Activated T-cell treated with anti-CD3 and anti-CD28 coated beads, Interleukin-2, amount 50 U/mL, for 72 hours (primary cell): ENCODE results near the gene BLOC1S2. TPM values are rescaled to one million over a fixed set of nuclear protein-coding genes. Genes with fewer than 3 reads are reported as not detected.

Experiments used
- ATAC-seq, 2 donors: fragments of 150-1000 bp; cut with Tn5 transposase; replicated peaks in 1 of 2; 2 replicates each; pipeline ENCODE4 v1.10.0; 2021; ENCODE audit warnings: moderate library complexity in 2 of 2, mild to moderate bottlenecking in 1 of 2
- DNase-seq, 2 donors: peaks; one replicate each; pipeline ENCODE4 v3.0.0; 2021 to 2022; ENCODE audit warnings: mixed read lengths in 1 of 2
- H3K27ac Mint-ChIP-seq: one replicate; pipeline ENCODE4 v1.8.0; 2022; ENCODE audit warnings: mild to moderate bottlenecking, moderate library complexity, mixed read lengths
- H3K27me3 Mint-ChIP-seq: one replicate; pipeline ENCODE4 v1.8.0; 2022; ENCODE audit warnings: low read depth, mixed read lengths
- H3K36me3 Mint-ChIP-seq, 2 donors: one replicate each; pipeline ENCODE4 v1.8.0; 2022; ENCODE audit warnings: mixed read lengths in 2 of 2, mild to moderate bottlenecking in 1 of 2; ENCODE audit not compliant: insufficient read depth in 2 of 2
- H3K4me1 Mint-ChIP-seq: one replicate; pipeline ENCODE4 v1.8.0; 2022; ENCODE audit warnings: low read depth, mixed read lengths
- H3K4me3 Mint-ChIP-seq, 2 donors: one replicate each; pipeline ENCODE4 v1.8.0; 2022; ENCODE audit warnings: mild to moderate bottlenecking in 2 of 2, mixed read lengths in 2 of 2, moderate library complexity in 2 of 2
- H3K9me3 Mint-ChIP-seq, 2 donors: one replicate each; pipeline ENCODE4 v1.8.0; 2022; ENCODE audit warnings: mixed read lengths in 2 of 2
- total RNA-seq, 2 donors: library from RNA; stranded (reverse); gene quantifications; one replicate each; pipeline ENCODE4 v1.2.3, GENCODE V29; 2022

The BLOC1S2 gene
- total RNA-seq = 100 to 1,000 TPM in 1 of 2 donors, 10 to 100 TPM in 1; 78.9 to 110 TPM

DNA sequence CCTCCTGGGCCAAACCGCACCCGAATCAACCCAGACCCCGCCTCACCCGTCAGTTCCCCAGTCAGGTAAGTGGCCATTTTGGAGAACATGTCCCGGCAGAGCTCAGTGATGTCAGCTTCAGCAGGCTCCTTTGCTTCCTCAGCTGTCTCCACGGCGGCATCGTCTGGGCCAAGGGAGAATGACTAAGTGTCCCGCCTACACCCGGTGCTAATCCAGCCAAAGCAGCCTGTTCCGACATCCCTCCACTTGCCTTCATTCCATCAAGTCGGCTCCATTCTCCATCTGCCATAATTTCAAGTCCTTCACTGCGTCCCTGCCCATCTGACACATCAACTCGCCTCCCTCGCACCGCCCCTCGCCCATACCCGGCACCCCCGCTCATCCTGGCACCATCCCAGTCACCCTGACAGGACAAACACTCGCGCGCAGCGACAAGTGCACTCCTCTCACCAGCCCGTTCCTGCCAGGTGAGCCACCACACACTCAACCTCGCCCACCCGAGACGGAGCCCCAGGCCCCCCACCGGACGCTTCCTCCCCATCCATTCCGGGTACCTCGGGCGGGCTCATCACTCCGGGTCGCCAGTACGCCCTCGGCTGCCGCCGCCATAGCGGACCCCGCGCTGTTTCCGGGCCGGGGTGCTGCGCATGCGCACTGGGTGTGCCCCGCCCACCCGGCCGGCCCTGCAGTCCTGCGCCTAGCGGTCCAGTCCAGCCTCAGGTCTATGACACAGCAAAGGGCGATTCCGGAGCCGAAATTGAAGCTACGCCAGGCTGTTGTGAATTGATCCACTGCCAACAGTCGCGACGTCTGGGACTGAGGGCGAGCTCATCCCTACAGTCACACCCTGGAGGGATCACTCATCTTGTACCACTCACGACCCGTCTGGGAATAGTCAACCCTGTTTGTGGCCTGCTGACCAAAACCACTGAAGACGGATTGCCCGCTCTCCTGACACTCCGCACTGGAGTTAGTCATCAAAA lies at the start of gene BLOC1S2:
BLOC1S2 (minus strand) TSS at position 630 of the 983 bp plus-strand sequence; CDS start at position 609, 21 bp downstream.
- H3K4me1 Mint-ChIP-seq = peaks cover 29% of the 10 kb centered on the region
- peak within 1 kb of the TSS; percentile 96 to 98 for H3K4me3 Mint-ChIP-seq
- no peaks in the 10 kb centered on the region for H3K9me3 Mint-ChIP-seq
- peak; percentile 92 for ATAC-seq
- no peaks in the 10 kb centered on the region for H3K27me3 Mint-ChIP-seq
- peaks cover 6 to 8% of the 10 kb centered on the region in 2 donors for H3K36me3 Mint-ChIP-seq
- peak; percentile 88 to 96 for DNase-seq
- H3K27ac Mint-ChIP-seq = peak within 1 kb of the TSS; percentile 98

DNA sequence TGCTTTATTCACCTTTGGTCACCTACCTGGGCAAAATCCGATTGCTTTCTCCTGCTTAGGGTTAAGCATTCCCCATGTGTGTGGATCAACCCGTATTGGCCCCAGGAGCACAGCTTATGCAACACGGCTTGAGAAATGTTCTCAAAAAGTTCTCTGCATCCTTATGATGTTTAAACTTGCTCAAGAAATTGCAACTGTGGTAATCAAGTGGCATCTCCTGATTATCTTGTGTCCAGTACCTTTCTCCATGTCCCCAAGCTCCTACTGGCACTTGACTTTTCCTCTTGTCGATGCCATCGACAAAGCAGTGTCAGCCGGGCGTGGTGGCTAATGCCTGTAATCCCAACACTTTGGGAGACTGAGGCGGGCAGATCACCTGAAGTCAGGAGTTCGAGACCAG lies 48.3 kb upstream of the BLOC1S2 start:
- no peaks in the 10 kb centered on the region for H3K36me3 Mint-ChIP-seq
- H3K4me1 Mint-ChIP-seq = no peaks in the 10 kb centered on the region
- no peaks in the 10 kb centered on the region for H3K9me3 Mint-ChIP-seq
- H3K27ac Mint-ChIP-seq = no peak overlapping the region
- H3K27me3 Mint-ChIP-seq = peaks cover 9% of the 10 kb centered on the region
- ATAC-seq (no peak), DNase-seq (no peak)
- H3K4me3 Mint-ChIP-seq = no peak overlapping the region

DNA sequence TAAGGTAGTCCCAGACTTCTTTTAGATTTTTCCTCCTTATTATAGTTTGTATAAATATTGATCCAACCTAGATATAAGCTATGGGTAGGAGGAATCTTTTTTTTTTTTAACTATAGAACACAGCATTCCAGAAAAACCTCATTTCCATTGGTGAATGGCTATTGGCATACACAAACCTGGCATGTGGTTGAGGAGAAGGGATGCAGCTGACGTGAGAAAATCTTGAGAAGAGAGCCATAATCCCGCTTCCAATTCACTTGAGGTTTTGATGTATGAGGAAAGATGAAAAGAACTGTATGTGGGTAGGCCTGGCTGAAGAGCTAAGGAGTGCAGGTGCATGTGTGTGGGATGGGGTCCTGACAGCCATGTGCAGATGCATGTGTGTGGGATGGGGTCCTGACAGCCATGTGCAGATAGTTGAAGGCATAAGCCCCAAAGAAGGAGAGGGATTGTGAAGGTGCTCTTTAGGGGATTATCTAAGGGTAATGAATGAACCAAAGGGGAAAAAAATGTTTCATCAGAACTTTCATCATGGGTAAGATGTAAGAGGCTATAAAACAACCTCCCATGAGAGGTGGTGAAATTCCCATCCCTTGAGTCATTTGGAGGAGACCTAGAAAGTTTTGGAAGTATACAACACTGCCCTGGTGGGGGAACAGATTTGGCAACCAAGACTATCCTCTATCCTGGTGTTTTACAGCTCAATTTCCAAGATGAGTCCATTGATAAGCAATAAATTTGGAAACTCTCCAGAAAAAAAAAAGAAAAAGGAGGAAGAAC lies 47.4 kb upstream of the BLOC1S2 start:
- Mint-ChIP-seq H3K4me1 (no peaks in the 10 kb centered on the region), H3K4me3 (no peak overlapping the region), H3K27ac (no peak overlapping the region), H3K27me3 (peaks cover 15% of the 10 kb centered on the region), H3K9me3 (no peaks in the 10 kb centered on the region), H3K36me3 (no peaks in the 10 kb centered on the region)
- ATAC-seq (no peak), DNase-seq (no peak)

DNA sequence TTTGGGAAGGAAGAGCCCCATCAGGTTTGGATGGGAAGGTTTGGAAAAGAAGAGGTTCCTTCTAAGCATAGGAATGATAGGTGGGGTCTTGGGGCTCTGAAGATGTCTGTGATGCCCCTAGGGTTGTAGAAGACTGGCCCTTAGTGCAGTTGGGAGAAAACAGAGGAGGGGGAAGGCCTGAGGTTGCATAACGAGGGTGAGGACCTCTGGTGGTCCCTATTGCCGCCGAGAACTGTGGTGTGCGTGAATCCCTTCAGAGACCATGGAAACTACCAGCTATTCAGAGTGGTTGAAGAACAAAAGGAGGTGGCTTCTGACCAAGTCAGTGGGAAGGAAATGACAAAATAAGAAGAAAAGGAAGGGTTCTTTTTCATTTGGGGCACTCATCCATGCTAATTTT lies 46.6 kb upstream of the BLOC1S2 start:
- H3K27ac Mint-ChIP-seq = no peak overlapping the region
- no peak for ATAC-seq
- H3K4me3 Mint-ChIP-seq = no peak overlapping the region
- no peaks in the 10 kb centered on the region for H3K4me1 Mint-ChIP-seq
- no peak for DNase-seq
- H3K9me3 Mint-ChIP-seq = no peaks in the 10 kb centered on the region
- peaks cover 15% of the 10 kb centered on the region for H3K27me3 Mint-ChIP-seq
- no peaks in the 10 kb centered on the region for H3K36me3 Mint-ChIP-seq

DNA sequence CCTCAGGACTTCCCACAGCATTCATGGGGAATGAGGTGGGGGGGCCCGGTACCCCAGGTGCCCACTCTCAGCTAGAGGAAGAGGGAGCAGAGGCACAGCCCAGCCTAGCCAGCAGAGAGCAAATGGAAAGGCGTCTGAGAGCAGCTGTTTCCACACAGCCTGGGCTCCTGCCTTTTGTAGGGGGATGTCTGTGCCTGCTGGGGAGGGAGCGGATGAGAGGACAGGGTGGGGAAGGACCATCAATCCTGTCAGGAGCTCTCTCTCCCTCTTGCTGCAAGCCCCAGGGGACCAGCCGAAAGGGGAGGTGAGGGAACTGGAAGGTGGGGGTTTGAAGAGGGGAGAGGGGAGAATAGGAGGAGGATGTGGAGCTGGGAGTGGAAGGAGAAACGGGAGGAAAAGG lies 43.6 kb upstream of the BLOC1S2 start, which contains the start of gene PKD2L1:
PKD2L1 (minus strand) TSS at position 150 of the 400 bp plus-strand sequence; CDS start at position 25, 125 bp downstream.
- no peak for DNase-seq
- Mint-ChIP-seq H3K4me3 (no peak within 1 kb of the TSS), H3K36me3 (no peaks in the 10 kb centered on the region), H3K9me3 (no peaks in the 10 kb centered on the region), H3K27me3 (peaks cover 15% of the 10 kb centered on the region), H3K27ac (no peak within 1 kb of the TSS), H3K4me1 (peaks cover 17% of the 10 kb centered on the region)
- no peak for ATAC-seq

DNA sequence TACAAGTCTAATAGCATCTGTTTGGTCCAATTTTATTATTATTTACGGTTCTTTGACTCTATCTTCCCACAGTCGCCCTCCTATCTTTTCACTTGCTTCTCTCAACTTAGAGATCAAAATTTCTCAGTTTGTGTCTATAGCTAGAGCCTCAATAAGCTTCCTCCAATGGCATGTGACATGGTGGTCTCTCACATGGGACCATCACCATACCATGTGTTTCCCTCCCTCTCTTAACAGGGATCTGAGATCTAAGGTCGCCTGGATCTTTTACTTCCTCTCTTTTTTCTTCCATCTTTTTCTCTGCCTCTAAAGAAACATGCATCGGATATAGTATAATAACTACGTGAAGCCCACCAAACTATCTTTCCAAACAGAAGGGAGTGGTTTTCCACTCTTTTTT lies 41.7 kb upstream of the BLOC1S2 start:
- H3K4me1 Mint-ChIP-seq = peaks cover 17% of the 10 kb centered on the region

DNA sequence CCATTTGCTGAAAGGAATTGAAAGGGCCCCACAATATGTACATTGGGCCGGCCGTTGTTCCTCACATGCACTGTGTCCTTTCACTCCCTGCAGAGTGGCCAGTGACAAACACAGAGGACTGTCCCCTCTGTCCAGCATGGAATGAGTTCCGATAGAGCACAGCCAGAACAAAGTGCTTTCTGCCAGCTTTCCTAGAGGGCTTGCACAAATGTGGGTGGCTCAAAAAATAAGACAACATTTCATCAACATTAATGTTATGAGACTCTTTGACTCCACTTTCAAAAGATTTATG lies 41.2 kb upstream of the BLOC1S2 start:
- no peak overlapping the region for H3K27ac Mint-ChIP-seq
- peaks cover 6% of the 10 kb centered on the region for H3K27me3 Mint-ChIP-seq
- no peaks in the 10 kb centered on the region for H3K9me3 Mint-ChIP-seq
- peaks cover 17% of the 10 kb centered on the region for H3K4me1 Mint-ChIP-seq
- no peak for ATAC-seq
- no peaks in the 10 kb centered on the region for H3K36me3 Mint-ChIP-seq
- H3K4me3 Mint-ChIP-seq = no peak overlapping the region
- DNase-seq = no peak

More for the DNA sequence above, 41.7 kb upstream of the BLOC1S2 start:
- H3K27ac Mint-ChIP-seq = no peak overlapping the region
- DNase-seq (no peak), ATAC-seq (no peak)
- H3K9me3 Mint-ChIP-seq = no peaks in the 10 kb centered on the region
- H3K4me3 Mint-ChIP-seq = no peak overlapping the region
- no peaks in the 10 kb centered on the region for H3K36me3 Mint-ChIP-seq
- peaks cover 6% of the 10 kb centered on the region for H3K27me3 Mint-ChIP-seq

DNA sequence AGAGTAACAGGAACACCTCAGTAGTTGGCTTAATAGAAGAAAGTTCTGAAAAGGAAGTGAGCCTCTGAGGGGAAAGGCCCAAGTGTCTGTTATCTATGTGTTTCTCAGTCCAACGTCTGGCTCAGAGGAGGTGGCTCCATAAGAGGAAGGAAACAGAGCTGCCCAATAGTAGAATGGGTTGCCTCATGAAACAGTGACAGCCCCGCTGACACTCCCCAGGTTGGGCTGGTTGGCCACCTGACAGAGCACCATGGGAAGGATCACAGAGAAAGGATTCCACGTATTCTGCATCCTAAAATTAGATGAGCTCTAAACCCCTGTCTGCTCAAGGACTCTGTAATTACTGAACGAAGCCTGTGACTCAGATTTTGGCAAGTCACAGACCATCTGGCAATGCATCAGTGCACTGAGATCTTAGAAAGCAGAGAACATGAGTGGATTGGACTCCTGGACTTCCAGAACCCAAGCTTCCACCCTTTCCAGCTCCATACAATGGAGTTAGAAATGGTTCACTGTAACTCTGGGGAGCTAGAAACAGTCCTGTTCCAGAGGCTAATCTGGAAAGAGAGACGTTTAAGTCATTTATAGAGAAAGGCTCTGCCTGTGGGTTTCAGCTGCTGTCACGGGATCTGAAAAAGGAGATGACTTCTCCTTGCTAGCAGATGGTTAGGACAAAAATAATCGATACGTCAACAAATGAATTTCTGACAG lies 40.7 kb upstream of the BLOC1S2 start:
- H3K27ac Mint-ChIP-seq = no peak overlapping the region
- H3K4me3 Mint-ChIP-seq = peak overlapping the region; percentile 7 to 59
- ATAC-seq = peak; percentile 97 to 98
- no peaks in the 10 kb centered on the region for H3K36me3 Mint-ChIP-seq
- H3K4me1 Mint-ChIP-seq = peaks cover 17% of the 10 kb centered on the region
- DNase-seq = peak; percentile 45 to 51
- peaks cover 6% of the 10 kb centered on the region for H3K27me3 Mint-ChIP-seq
- H3K9me3 Mint-ChIP-seq = no peaks in the 10 kb centered on the region

DNA sequence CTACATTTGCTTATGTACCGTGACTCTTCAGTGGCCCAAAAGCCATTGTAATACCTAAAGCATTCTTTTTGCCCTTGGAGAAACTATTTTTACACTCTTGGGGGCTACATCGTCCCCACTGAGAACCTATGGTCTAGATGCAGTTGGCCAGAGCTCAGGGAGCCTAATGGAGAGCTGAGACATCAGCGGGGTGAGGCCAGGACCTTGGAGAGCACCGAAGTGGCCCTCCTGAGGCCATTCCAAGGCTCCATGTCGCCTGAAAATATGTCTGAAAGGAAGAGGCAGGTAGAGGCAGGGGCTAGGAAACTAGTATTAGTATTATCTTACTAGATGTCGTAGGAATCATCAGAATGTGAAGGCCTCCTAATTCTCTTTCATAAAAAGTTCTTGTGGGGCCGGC lies 38.7 kb upstream of the BLOC1S2 start:
- ATAC-seq (no peak), DNase-seq (no peak)
- peaks cover 17% of the 10 kb centered on the region for H3K4me1 Mint-ChIP-seq
- no peak overlapping the region for H3K4me3 Mint-ChIP-seq
- H3K36me3 Mint-ChIP-seq = no peaks in the 10 kb centered on the region
- H3K27me3 Mint-ChIP-seq = peaks cover 10% of the 10 kb centered on the region
- no peak overlapping the region for H3K27ac Mint-ChIP-seq
- H3K9me3 Mint-ChIP-seq = no peaks in the 10 kb centered on the region

DNA sequence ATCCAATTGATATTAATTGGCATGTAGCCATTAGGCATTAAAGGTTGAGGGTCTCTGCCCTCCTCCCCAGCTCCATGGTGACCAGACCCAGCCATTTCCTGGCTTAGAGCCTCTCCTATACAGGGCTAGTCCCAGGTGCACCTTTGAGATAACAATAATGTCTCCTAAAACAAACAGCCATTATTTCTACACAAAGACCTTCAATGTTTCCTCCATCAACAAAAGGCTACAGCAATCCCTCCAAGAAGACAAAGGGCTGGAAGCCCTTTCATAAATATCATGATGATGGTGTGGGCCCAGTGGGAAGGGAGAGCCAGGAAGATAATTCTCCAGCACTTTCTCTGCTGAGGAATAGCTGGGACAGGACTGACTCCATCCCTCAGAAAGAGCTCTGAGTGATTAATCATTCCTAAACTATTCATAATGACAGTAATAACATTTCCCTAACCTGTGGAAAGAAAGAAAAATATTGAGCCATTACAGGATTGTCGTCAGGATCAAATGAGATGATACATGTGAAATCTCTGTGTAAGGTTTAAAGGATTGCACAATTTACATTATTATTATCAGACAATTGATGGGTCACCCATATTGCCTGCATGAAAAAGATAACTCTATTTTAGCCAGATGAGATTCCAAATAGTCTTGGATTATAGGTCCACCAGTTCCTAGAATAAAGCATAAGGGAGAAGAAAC lies 33.4 kb upstream of the BLOC1S2 start:
- Mint-ChIP-seq H3K36me3 (no peaks in the 10 kb centered on the region), H3K4me3 (no peak overlapping the region), H3K27me3 (peaks cover 20% of the 10 kb centered on the region), H3K4me1 (no peaks in the 10 kb centered on the region), H3K9me3 (no peaks in the 10 kb centered on the region), H3K27ac (no peak overlapping the region)
- ATAC-seq (no peak), DNase-seq (no peak)

DNA sequence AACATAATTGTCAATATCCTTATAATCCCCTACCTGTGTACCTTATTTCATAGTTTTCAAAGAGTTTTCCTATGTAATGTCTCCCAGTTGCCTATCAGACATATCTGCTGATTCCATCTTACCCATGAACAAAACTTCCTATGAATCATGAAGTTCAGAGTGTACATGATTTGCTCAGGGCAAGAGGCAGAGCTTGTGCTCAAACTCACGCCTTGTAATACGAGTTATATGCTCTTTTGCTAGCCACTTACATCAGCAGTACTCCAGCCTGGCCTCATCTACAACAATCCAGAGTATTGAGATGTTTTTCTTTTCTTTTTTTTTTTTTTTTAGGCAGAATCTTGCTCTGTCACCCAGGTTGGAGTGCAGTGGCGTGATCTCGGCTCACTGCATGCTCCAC lies 31.7 kb upstream of the BLOC1S2 start:
- Mint-ChIP-seq H3K27ac (no peak overlapping the region), H3K4me1 (no peaks in the 10 kb centered on the region), H3K36me3 (no peaks in the 10 kb centered on the region), H3K27me3 (peaks cover 34% of the 10 kb centered on the region), H3K4me3 (no peak overlapping the region), H3K9me3 (no peaks in the 10 kb centered on the region)
- ATAC-seq (no peak), DNase-seq (no peak)

DNA sequence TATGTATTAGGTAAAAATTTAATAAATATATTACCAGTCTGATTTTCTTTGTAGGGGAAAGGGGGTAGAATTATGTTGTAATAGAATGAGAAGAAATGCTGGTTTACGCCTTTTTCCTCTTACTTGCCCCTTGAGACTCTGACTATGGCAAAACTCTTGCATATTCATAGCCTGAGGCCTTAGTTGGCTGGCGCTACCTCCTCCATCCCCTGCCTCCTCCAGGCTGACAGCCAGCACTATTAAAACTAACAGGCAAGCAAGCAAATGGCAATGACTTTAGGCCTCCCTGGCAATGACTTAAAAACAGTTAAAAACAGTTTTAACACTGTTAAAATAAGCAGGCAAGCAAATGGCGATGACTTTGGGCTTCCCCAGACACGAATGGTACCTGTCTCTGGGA lies 29.1 kb upstream of the BLOC1S2 start:
- Mint-ChIP-seq H3K4me3 (no peak overlapping the region), H3K27me3 (peaks cover 58% of the 10 kb centered on the region), H3K27ac (no peak overlapping the region), H3K36me3 (no peaks in the 10 kb centered on the region), H3K9me3 (no peaks in the 10 kb centered on the region), H3K4me1 (no peaks in the 10 kb centered on the region)
- no peak for DNase-seq
- ATAC-seq = no peak
